Mesenchymal stem cell (in vitro differentiated cells and primary cell): Measurements from ENCODE around the gene HIVEP3.

Experiments
- DNase-seq: peaks from one replicate; pipeline ENCODE4 v3.0.0-alpha.2; 2013
- H2AFZ ChIP-seq: one replicate; pipeline ENCODE4 v1.6.1; 2013; ENCODE audit warnings: low read depth, mild to moderate bottlenecking, control low read depth, inconsistent platforms, low read length, moderate library complexity
- H2AK5ac ChIP-seq: 2 replicates; pipeline ENCODE4 v1.6.1; 2013; ENCODE audit warnings: low read length, moderate library complexity, mild to moderate bottlenecking, inconsistent platforms; ENCODE audit not compliant: severe bottlenecking
- H2BK120ac ChIP-seq: one replicate; pipeline ENCODE4 v1.6.1; 2013; ENCODE audit warnings: low read depth, mild to moderate bottlenecking, inconsistent platforms, low read length, moderate library complexity
- H2BK12ac ChIP-seq, 2 experiments: one replicate each; pipeline ENCODE4 v1.6.1; 2013; ENCODE audit warnings: inconsistent platforms in 2 of 2, low read length in 2 of 2, mild to moderate bottlenecking in 2 of 2, moderate library complexity in 2 of 2, control low read depth in 1 of 2
- H2BK15ac ChIP-seq: one replicate; pipeline ENCODE4 v1.6.1; 2013; ENCODE audit warnings: mild to moderate bottlenecking, low read depth, inconsistent platforms; ENCODE audit not compliant: poor library complexity, severe bottlenecking
- H2BK5ac ChIP-seq: 2 replicates; pipeline ENCODE4 v1.6.1; 2013; ENCODE audit warnings: low read depth, mild to moderate bottlenecking, low read length, control low read depth, inconsistent platforms; ENCODE audit not compliant: poor library complexity, severe bottlenecking
- H3K14ac ChIP-seq, 2 experiments: one replicate each; pipeline ENCODE4 v1.6.1; 2013; ENCODE audit warnings: inconsistent platforms in 2 of 2, low read length in 2 of 2, control low read depth in 1 of 2, mild to moderate bottlenecking in 1 of 2, moderate library complexity in 1 of 2
- H3K18ac ChIP-seq, 2 experiments: one replicate each; pipeline ENCODE4 v1.6.1; 2013; ENCODE audit warnings: inconsistent platforms in 2 of 2, low read length in 2 of 2, control low read depth in 1 of 2, low read depth in 1 of 2, mild to moderate bottlenecking in 1 of 2
- H3K23ac ChIP-seq, 2 experiments: one replicate each; pipeline ENCODE4 v1.6.1; 2013; ENCODE audit warnings: inconsistent platforms in 2 of 2, low read length in 2 of 2, mild to moderate bottlenecking in 2 of 2, moderate library complexity in 2 of 2, control low read depth in 1 of 2
- H3K27ac ChIP-seq: 2 replicates; pipeline ENCODE4 v1.5.1; 2013; ENCODE audit warnings: mild to moderate bottlenecking, moderate library complexity, low read length, control low read depth, inconsistent platforms; ENCODE audit not compliant: poor library complexity, severe bottlenecking
- H3K27me3 ChIP-seq, 2 experiments: 2 replicates each; pipeline versions ENCODE4 v1.6.1 to v1.7.0; 2013; ENCODE audit warnings: low read length in 2 of 2, mild to moderate bottlenecking in 2 of 2, moderate library complexity in 2 of 2, control low read depth in 1 of 2, inconsistent platforms in 1 of 2; ENCODE audit not compliant: control insufficient read depth in 1 of 2, insufficient read depth in 1 of 2
- H3K36me3 ChIP-seq, 2 experiments: 2 replicates each; pipeline versions ENCODE4 v1.6.1 to v1.7.0; 2013; ENCODE audit warnings: low read length in 2 of 2, control low read depth in 1 of 2, inconsistent platforms in 1 of 2, low read depth in 1 of 2, mild to moderate bottlenecking in 1 of 2; ENCODE audit not compliant: insufficient read depth in 2 of 2, control insufficient read depth in 1 of 2
- H3K4ac ChIP-seq, 2 experiments: one replicate each; pipeline ENCODE4 v1.6.1; 2013; ENCODE audit warnings: inconsistent platforms in 2 of 2, low read length in 2 of 2, mild to moderate bottlenecking in 2 of 2, moderate library complexity in 2 of 2, control low read depth in 1 of 2, low read depth in 1 of 2
- H3K4me1 ChIP-seq: 2 replicates; pipeline ENCODE4 v1.6.1; 2013; ENCODE audit warnings: low read depth, low read length, control low read depth; ENCODE audit not compliant: control insufficient read depth, insufficient read depth
- H3K4me2 ChIP-seq: 2 replicates; pipeline ENCODE4 v1.6.1; 2013; ENCODE audit warnings: low read length, mild to moderate bottlenecking, inconsistent platforms; ENCODE audit not compliant: poor library complexity, severe bottlenecking
- H3K4me3 ChIP-seq, 2 experiments: 2 replicates each; pipeline versions ENCODE4 v1.5.1 to v1.7.0; 2013; ENCODE audit warnings: low read length in 2 of 2, mild to moderate bottlenecking in 2 of 2, control low read depth in 1 of 2, low read depth in 1 of 2; ENCODE audit not compliant: insufficient read depth in 1 of 2
- H3K79me1 ChIP-seq: replicated peaks from 2 replicates; pipeline ENCODE4 v1.6.1; 2013; ENCODE audit warnings: mild to moderate bottlenecking, control low read depth, low read length, inconsistent platforms; ENCODE audit not compliant: poor library complexity, severe bottlenecking
- H3K9ac ChIP-seq: 2 replicates; pipeline ENCODE4 v1.7.0; 2013; ENCODE audit warnings: mild to moderate bottlenecking, low read length, moderate library complexity
- H3K9me3 ChIP-seq: 2 replicates; pipeline ENCODE4 v1.7.0; 2013; ENCODE audit warnings: mild to moderate bottlenecking, low read length; ENCODE audit not compliant: control insufficient read depth
- H4K8ac ChIP-seq: one replicate; pipeline ENCODE4 v1.6.1; 2013; ENCODE audit warnings: inconsistent platforms, mild to moderate bottlenecking, low read length, moderate library complexity
- H4K91ac ChIP-seq: one replicate; pipeline ENCODE4 v1.6.1; 2013; ENCODE audit warnings: mild to moderate bottlenecking, low read length, inconsistent platforms
- WGBS: methylation state at CpG from one replicate; pipeline ENCODE4 v1.1.7; 2013; ENCODE audit warnings: mixed read lengths; 5-methylcytosine and 5-hydroxymethylcytosine counted together

HIVEP3 gene

GRCh38 chr1:41892301-41892781, 26.4 kb downstream of the HIVEP3 start:
- H4K91ac ChIP-seq, result peak overlapping the region; percentile 85
- H3K14ac ChIP-seq, result no peak overlapping the region
- no peaks in the 10 kb centered on the region for H3K9me3 ChIP-seq
- peaks cover 17% of the 10 kb centered on the region for H3K4me1 ChIP-seq
- H3K79me1 ChIP-seq, result peaks cover 50% of the 10 kb centered on the region
- no peak overlapping the region for H2BK120ac ChIP-seq
- H3K4me3 ChIP-seq, result no peak overlapping the region
- no peak overlapping the region for H3K23ac ChIP-seq
- H3K27ac ChIP-seq, result no peak overlapping the region
- H3K18ac ChIP-seq, result peak overlapping the region; percentile 16 to 95
- H3K4me2 ChIP-seq, result no peak overlapping the region
- H3K4ac ChIP-seq, result peak overlapping the region in 1 of 2 experiments; percentile 80
- H2BK5ac ChIP-seq, result peak overlapping the region; percentile 46
- peak overlapping the region; percentile 75 for H2BK15ac ChIP-seq
- peak overlapping the region; percentile 1 for H2AK5ac ChIP-seq
- H3K27me3 ChIP-seq, result no peaks in the 10 kb centered on the region
- DNase-seq, result peak; percentile 30
- H2BK12ac ChIP-seq, result peak overlapping the region in 1 of 2 experiments; percentile 96
- H4K8ac ChIP-seq, result peak overlapping the region; percentile 88
- no peak overlapping the region for H3K9ac ChIP-seq
- 53% methylated on average over 5 of the region's 5 CpGs for whole genome bisulfite sequencing
- no peak overlapping the region for H2AFZ ChIP-seq
- no peaks in the 10 kb centered on the region for H3K36me3 ChIP-seq

GRCh38 chr1:41891199-41891896, 27.4 kb downstream of the HIVEP3 start:
- H3K36me3 ChIP-seq, result no peaks in the 10 kb centered on the region
- H3K4me3 ChIP-seq, result peak overlapping the region in 1 of 2 experiments; percentile 68
- peak overlapping the region; percentile 79 to 88 for H2BK12ac ChIP-seq
- peak overlapping the region in 1 of 2 experiments; percentile 14 for H3K23ac ChIP-seq
- H3K4ac ChIP-seq, result peak overlapping the region; percentile 49 to 55
- H3K9ac ChIP-seq, result peak overlapping the region; percentile 62
- peak overlapping the region in 1 of 2 experiments; percentile 95 for H3K14ac ChIP-seq
- H2BK15ac ChIP-seq, result peak overlapping the region; percentile 49
- H3K9me3 ChIP-seq, result no peaks in the 10 kb centered on the region
- H2BK5ac ChIP-seq, result no peak overlapping the region
- H2AFZ ChIP-seq, result peak overlapping the region; percentile 54
- H3K18ac ChIP-seq, result peak overlapping the region; percentile 68 to 97
- peak overlapping the region; percentile 14 for H2AK5ac ChIP-seq
- 56% methylated on average over 7 of the region's 9 CpGs for WGBS
- H4K91ac ChIP-seq, result peak overlapping the region; percentile 85
- DNase-seq, result peak; percentile 76
- peak overlapping the region; percentile 99 for H4K8ac ChIP-seq
- H3K79me1 ChIP-seq, result peaks cover 44% of the 10 kb centered on the region
- peaks cover 17% of the 10 kb centered on the region for H3K4me1 ChIP-seq
- H3K27me3 ChIP-seq, result no peaks in the 10 kb centered on the region
- peak overlapping the region; percentile 15 for H3K27ac ChIP-seq
- H3K4me2 ChIP-seq, result peak overlapping the region; percentile 47
- H2BK120ac ChIP-seq, result peak overlapping the region; percentile 77

GRCh38 chr1:41890825-41891198, 27.9 kb downstream of the HIVEP3 start:
- WGBS, result 23% methylated on average over 5 of the region's 6 CpGs
- H3K79me1 ChIP-seq, result peaks cover 46% of the 10 kb centered on the region
- H3K23ac ChIP-seq, result no peak overlapping the region
- H4K91ac ChIP-seq, result no peak overlapping the region
- no peak overlapping the region for H2BK5ac ChIP-seq
- H3K4ac ChIP-seq, result peak overlapping the region in 1 of 2 experiments; percentile 49
- no peak overlapping the region for H2AK5ac ChIP-seq
- no peaks in the 10 kb centered on the region for H3K27me3 ChIP-seq
- peak overlapping the region in 1 of 2 experiments; percentile 67 for H3K18ac ChIP-seq
- H3K4me2 ChIP-seq, result no peak overlapping the region
- no peak overlapping the region for H2BK120ac ChIP-seq
- H3K9me3 ChIP-seq, result no peaks in the 10 kb centered on the region
- peak overlapping the region; percentile 94 for H4K8ac ChIP-seq
- H3K4me1 ChIP-seq, result peaks cover 17% of the 10 kb centered on the region
- peak overlapping the region; percentile 67 for H2AFZ ChIP-seq
- no peak overlapping the region for H2BK12ac ChIP-seq
- peak overlapping the region; percentile 62 for H3K9ac ChIP-seq
- no peak overlapping the region for H3K14ac ChIP-seq
- peak overlapping the region; percentile 15 for H3K27ac ChIP-seq
- peak overlapping the region in 1 of 2 experiments; percentile 68 for H3K4me3 ChIP-seq
- peak; percentile 50 for DNase-seq
- no peaks in the 10 kb centered on the region for H3K36me3 ChIP-seq
- H2BK15ac ChIP-seq, result no peak overlapping the region

- no peak overlapping the region for H3K4me3 ChIP-seq
- no peak overlapping the region for H3K4ac ChIP-seq
- no peak overlapping the region for H2BK12ac ChIP-seq
- H3K4me1 ChIP-seq, result peaks cover 17% of the 10 kb centered on the region
- no peaks in the 10 kb centered on the region for H3K36me3 ChIP-seq
- WGBS, result 96% methylated on average over 8 of the region's 8 CpGs
- no peak overlapping the region for H2BK15ac ChIP-seq
- peak overlapping the region; percentile 50 for H2AK5ac ChIP-seq
- H2BK5ac ChIP-seq, result no peak overlapping the region
- H3K27me3 ChIP-seq, result no peaks in the 10 kb centered on the region
- no peak overlapping the region for H3K18ac ChIP-seq
- no peak overlapping the region for H3K9ac ChIP-seq
- no peaks in the 10 kb centered on the region for H3K9me3 ChIP-seq
- no peak overlapping the region for H2AFZ ChIP-seq
- no peak overlapping the region for H2BK120ac ChIP-seq
- no peak for DNase-seq
- H3K23ac ChIP-seq, result no peak overlapping the region
- H3K27ac ChIP-seq, result no peak overlapping the region
- H3K79me1 ChIP-seq, result peaks cover 47% of the 10 kb centered on the region
- H4K8ac ChIP-seq, result no peak overlapping the region
- no peak overlapping the region for H3K4me2 ChIP-seq
- H3K14ac ChIP-seq, result no peak overlapping the region
- peak overlapping the region; percentile 49 for H4K91ac ChIP-seq
These were observed 29.0 kb downstream of the HIVEP3 start for GRCh38 chr1:41889506-41890414.
